Measurements from ENCODE around the gene BBS9.

DNA sequence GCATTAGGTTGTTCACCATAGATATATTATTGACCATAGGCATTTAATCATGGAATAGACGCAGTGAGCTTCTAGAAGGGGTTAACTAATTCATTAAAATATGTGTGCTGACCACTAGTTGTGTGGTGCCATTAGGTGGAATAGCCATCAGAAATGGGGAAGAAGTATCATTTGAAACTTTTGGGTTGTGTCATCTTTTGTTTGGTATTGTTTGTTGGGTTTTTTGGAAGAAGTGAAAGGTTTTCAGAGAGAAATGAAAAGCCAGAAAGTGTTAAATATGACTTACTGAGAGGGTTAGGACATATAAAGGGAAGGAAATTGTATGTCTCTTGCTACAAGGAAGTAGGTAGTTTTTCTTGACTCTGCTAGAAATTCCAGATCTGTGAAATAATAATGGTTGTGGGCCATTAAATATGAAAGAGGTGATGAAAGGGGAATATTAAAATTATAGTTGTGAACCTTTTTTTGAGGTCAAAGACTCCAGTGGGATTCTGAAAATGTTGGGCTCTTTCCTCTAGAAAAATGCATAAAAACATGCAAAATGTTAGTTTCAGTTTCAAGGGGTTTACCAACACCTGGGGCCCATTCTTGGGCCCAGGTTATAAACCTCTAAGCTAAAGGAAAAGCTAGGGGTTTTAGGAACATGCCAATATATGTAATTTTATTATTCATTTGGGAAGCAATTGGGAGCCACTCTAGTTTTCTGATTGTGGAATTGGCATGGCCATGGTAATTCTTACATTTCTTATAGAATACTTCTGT lies 348.5 kb downstream of the BBS9 start:
- TF ChIP-seq, protein P1, sequence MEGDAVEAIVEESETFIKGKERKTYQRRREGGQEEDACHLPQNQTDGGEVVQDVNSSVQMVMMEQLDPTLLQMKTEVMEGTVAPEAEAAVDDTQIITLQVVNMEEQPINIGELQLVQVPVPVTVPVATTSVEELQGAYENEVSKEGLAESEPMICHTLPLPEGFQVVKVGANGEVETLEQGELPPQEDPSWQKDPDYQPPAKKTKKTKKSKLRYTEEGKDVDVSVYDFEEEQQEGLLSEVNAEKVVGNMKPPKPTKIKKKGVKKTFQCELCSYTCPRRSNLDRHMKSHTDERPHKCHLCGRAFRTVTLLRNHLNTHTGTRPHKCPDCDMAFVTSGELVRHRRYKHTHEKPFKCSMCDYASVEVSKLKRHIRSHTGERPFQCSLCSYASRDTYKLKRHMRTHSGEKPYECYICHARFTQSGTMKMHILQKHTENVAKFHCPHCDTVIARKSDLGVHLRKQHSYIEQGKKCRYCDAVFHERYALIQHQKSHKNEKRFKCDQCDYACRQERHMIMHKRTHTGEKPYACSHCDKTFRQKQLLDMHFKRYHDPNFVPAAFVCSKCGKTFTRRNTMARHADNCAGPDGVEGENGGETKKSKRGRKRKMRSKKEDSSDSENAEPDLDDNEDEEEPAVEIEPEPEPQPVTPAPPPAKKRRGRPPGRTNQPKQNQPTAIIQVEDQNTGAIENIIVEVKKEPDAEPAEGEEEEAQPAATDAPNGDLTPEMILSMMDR (IDR thresholded peaks at IDR 0.05), result no peak
- TF ChIP-seq POLR2AphosphoS5 (IDR thresholded peaks at IDR 0.05), result no peak

Measured in gastroesophageal sphincter (tissue), 3 donors.